ENCODE data around the gene CNIH2.

DNA sequence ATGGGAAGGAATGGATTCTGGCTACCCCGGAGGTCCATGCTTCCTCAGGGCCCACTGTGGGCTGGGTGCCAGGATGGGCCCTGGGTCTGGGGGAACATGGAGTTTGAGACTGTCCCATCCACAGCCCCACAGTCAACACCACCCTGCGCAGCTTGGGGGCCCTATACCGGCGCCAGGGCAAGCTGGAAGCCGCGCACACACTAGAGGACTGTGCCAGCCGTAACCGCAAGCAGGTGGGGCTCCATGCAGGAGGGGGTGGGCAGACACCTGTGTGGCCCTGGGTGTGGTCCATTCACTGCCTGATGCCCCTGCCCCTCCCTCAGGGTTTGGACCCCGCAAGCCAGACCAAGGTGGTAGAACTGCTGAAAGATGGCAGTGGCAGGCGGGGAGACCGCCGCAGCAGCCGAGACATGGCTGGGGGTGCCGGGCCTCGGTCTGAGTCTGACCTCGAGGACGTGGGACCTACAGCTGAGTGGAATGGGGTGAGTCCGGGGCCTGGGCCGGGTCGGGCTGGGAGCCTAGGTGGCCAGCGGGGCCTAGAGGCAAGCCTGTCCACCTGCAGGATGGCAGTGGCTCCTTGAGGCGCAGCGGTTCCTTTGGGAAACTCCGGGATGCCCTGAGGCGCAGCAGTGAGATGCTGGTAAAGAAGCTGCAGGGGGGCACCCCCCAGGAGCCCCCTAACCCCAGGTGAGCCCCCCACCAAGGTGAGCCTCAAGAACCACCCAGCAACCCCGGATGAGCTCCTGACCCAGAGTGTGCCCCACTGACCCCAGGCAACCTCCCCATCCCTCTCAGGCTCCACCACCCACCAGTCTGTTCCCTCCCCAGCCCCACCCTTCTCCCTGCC lies 12.2 kb upstream of the CNIH2 start:
- TF ChIP-seq POLR2A (IDR thresholded peaks at IDR 0.05) (no peak), CTCF (IDR thresholded peaks at IDR 0.05) (no peak)
